ENCODE data around the gene F2R. TPM values are rescaled to one million over a fixed set of nuclear protein-coding genes. Genes with fewer than 3 reads are reported as not detected.

Gene F2R
- total RNA-seq, 1 donor: 14.2 TPM

GRCh38 chr5:76684756-76685519 lies 31.0 kb upstream of the F2R start:
- H3K9me3 ChIP-seq (ENCODE audit: low read depth, low read length): no peaks in the 10 kb centered on the region
- no peaks in the 10 kb centered on the region for H3K27me3 ChIP-seq (ENCODE audit: insufficient read depth, low read length)
- H3K4me3 ChIP-seq (ENCODE audit: low read length): no peak overlapping the region
- H3K4me1 ChIP-seq (ENCODE audit: insufficient read depth, low read length): no peaks in the 10 kb centered on the region

GRCh38 chr5:76685704-76686103 lies 30.2 kb upstream of the F2R start:
- Histone ChIP-seq H3K4me3 (ENCODE audit: low read length) (no peak overlapping the region), H3K4me1 (ENCODE audit: insufficient read depth, low read length) (no peaks in the 10 kb centered on the region), H3K9me3 (ENCODE audit: low read depth, low read length) (no peaks in the 10 kb centered on the region), H3K27me3 (ENCODE audit: insufficient read depth, low read length) (no peaks in the 10 kb centered on the region)

DNA sequence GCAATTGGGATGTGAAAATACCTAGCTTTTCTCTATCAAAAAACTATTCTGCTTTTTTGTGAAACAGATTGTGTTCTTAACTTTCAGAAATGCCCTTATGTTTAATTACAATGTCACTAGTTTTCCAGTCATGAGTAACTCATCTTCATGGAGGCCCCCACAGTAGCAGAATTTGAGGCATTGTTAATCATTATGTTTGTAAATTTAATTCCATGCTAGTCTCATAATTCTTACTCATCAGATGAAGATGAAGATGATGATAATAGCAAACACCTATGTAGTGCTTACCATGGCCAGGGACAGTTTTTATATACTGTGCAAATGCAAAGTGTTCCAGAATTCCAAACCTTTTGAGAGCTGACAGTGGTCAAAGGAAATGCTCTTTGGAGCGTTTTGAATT lies 27.7 kb upstream of the F2R start:
- no peaks in the 10 kb centered on the region for H3K27me3 ChIP-seq (ENCODE audit: insufficient read depth, low read length)
- H3K4me3 ChIP-seq (ENCODE audit: low read length): no peak overlapping the region
- no peaks in the 10 kb centered on the region for H3K4me1 ChIP-seq (ENCODE audit: insufficient read depth, low read length)
- no peaks in the 10 kb centered on the region for H3K9me3 ChIP-seq (ENCODE audit: low read depth, low read length)

DNA sequence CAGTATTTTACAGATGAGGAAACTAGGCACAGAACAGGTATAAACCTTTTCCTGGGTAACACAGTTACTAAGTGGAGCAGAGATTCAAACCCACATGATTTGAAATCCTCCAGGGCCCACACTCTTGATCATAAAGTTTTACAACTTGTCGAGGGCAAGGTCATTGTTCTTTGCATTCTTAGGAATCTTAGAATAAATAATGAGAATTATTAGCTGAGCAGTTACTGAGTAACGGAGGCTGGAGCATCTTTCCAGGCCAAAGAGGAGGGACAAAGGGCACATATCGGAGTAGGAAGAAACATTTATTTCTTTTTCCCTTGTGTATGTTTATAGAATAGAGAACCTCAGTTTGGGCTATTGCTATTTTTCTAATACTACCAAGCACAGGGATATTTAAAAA lies 27.1 kb upstream of the F2R start:
- Histone ChIP-seq H3K9me3 (ENCODE audit: low read depth, low read length) (no peaks in the 10 kb centered on the region), H3K4me1 (ENCODE audit: insufficient read depth, low read length) (no peaks in the 10 kb centered on the region), H3K27me3 (ENCODE audit: insufficient read depth, low read length) (no peaks in the 10 kb centered on the region), H3K4me3 (ENCODE audit: low read length) (no peak overlapping the region)

GRCh38 chr5:76689321-76690036 lies 26.4 kb upstream of the F2R start:
- H3K4me1 ChIP-seq (ENCODE audit: insufficient read depth, low read length): no peaks in the 10 kb centered on the region
- H3K4me3 ChIP-seq (ENCODE audit: low read length): no peak overlapping the region
- H3K9me3 ChIP-seq (ENCODE audit: low read depth, low read length): no peaks in the 10 kb centered on the region
- H3K27me3 ChIP-seq (ENCODE audit: insufficient read depth, low read length): no peaks in the 10 kb centered on the region

DNA sequence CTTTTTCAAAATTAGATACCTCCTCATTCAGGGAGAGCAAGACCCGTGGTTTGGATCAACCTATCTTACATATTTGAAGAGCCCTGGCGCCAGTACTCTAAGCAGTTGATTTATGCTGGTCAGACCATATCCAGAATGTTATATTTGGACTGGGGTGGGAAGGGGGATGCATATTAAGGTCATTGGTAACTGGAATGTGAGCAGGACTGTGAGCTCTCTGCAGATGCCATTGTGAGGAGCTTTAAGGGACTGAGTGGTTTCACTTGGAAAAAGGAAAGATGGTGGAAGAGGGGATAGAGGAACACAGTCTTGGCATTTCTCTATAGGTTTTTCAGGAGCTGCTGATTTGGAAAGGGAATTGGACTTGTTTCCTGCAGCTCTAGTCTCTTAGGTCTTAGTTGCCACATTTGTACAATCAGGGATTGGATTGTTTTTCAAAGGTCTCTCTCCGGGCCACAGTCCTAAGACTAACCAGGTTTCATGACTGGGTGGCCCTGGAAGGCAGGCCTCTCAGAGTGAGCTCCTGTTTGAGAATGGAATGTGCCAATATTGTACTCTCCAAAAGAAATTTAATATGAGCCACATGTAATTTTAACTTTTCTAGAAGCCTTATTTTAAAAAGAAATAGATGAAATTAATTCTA lies 25.8 kb upstream of the F2R start:
- H3K4me1 ChIP-seq (ENCODE audit: insufficient read depth, low read length): no peaks in the 10 kb centered on the region
- no peaks in the 10 kb centered on the region for H3K9me3 ChIP-seq (ENCODE audit: low read depth, low read length)
- H3K4me3 ChIP-seq (ENCODE audit: low read length): no peak overlapping the region
- H3K27me3 ChIP-seq (ENCODE audit: insufficient read depth, low read length): no peaks in the 10 kb centered on the region

- Histone ChIP-seq H3K4me1 (ENCODE audit: insufficient read depth, low read length) (no peaks in the 10 kb centered on the region), H3K27me3 (ENCODE audit: insufficient read depth, low read length) (no peaks in the 10 kb centered on the region), H3K4me3 (ENCODE audit: low read length) (no peak overlapping the region), H3K9me3 (ENCODE audit: low read depth, low read length) (no peaks in the 10 kb centered on the region)
Measured at GRCh38 chr5:76690704-76691466, 25.0 kb upstream of the F2R start.

DNA sequence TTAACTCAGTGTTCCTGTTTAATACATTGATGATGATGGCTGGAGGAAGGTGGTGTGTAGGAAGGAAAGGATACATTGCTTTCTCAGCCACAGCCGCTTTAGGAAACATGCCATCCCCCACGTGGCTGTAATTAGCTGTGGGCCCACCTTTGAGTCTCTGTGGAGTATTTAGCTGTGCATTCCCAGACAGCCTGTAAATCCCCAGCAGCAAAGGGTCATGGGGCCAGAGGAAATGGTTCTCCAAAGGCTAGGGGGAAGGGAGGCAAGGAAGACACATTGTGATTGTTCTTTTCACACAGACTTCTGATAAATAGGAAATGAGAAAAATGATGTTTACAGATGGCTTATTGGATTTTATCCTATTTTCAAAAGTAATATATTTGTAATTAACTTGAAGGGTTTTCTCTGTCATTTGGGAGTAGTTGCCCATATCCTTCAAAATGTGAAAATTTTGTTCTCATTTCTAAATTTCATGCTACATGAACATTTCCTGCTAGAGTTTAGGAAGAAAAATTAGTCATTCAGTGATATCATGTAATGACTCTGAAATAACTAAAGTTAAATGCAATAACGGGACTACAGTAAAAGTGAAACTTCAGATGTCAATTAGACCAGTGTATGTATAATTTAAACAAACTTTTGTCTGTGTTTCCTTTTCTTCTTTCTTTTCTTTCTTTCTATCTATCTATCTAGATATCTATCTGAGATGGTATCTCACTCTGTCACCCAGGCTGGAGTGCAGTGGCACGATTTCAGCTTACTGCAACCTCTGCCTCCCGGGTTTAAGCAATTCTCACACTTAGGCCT lies 24.3 kb upstream of the F2R start:
- no peaks in the 10 kb centered on the region for H3K27me3 ChIP-seq (ENCODE audit: insufficient read depth, low read length)
- H3K4me3 ChIP-seq (ENCODE audit: low read length): no peak overlapping the region
- H3K4me1 ChIP-seq (ENCODE audit: insufficient read depth, low read length): no peaks in the 10 kb centered on the region
- no peaks in the 10 kb centered on the region for H3K9me3 ChIP-seq (ENCODE audit: low read depth, low read length)

DNA sequence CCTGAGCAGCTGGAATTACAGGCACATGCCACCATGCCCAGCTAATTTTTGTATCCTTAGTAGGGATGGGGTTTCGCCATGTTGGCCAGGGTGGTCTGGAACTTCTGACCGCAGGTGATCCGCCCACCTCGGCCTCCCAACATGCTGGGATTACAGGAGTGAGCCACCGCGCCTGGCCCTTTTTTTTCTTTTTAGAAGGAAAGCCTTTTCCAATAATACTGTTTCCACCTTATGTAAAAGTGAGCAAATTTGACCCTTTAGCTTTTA lies 23.7 kb upstream of the F2R start:
- H3K4me3 ChIP-seq (ENCODE audit: low read length): no peak overlapping the region
- no peaks in the 10 kb centered on the region for H3K4me1 ChIP-seq (ENCODE audit: insufficient read depth, low read length)
- no peaks in the 10 kb centered on the region for H3K9me3 ChIP-seq (ENCODE audit: low read depth, low read length)
- H3K27me3 ChIP-seq (ENCODE audit: insufficient read depth, low read length): no peaks in the 10 kb centered on the region

GRCh38 chr5:76692651-76693050 lies 23.3 kb upstream of the F2R start:
- Histone ChIP-seq H3K4me3 (ENCODE audit: low read length) (no peak overlapping the region), H3K4me1 (ENCODE audit: insufficient read depth, low read length) (no peaks in the 10 kb centered on the region), H3K9me3 (ENCODE audit: low read depth, low read length) (no peaks in the 10 kb centered on the region), H3K27me3 (ENCODE audit: insufficient read depth, low read length) (no peaks in the 10 kb centered on the region)

GRCh38 chr5:76693141-76693540 lies 22.8 kb upstream of the F2R start:
- Histone ChIP-seq H3K27me3 (ENCODE audit: insufficient read depth, low read length) (no peaks in the 10 kb centered on the region), H3K9me3 (ENCODE audit: low read depth, low read length) (no peaks in the 10 kb centered on the region), H3K4me3 (ENCODE audit: low read length) (no peak overlapping the region), H3K4me1 (ENCODE audit: insufficient read depth, low read length) (no peaks in the 10 kb centered on the region)

- H3K4me1 ChIP-seq (ENCODE audit: insufficient read depth, low read length): no peaks in the 10 kb centered on the region
- H3K27me3 ChIP-seq (ENCODE audit: insufficient read depth, low read length): no peaks in the 10 kb centered on the region
- no peak overlapping the region for H3K4me3 ChIP-seq (ENCODE audit: low read length)
- no peaks in the 10 kb centered on the region for H3K9me3 ChIP-seq (ENCODE audit: low read depth, low read length)
Measured at GRCh38 chr5:76694317-76694716, 21.6 kb upstream of the F2R start.

DNA sequence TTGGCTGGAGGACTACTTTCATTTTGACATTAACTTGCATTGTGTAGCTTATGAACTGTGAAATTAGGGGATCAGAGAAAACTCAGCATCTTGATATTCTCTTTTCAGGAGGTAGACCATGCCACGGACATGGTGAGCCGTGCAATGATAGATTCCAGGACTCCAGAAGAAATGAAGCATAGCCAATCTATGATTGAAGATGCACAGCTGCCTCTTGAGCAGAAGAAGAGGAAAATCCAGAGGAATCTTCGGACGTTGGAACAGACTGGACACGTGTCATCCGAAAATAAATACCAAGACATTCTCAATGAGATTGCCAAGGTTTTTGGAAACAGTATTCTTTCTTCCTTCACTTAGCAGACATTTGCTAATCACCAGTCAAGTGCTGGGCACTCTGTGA lies 20.6 kb upstream of the F2R start:
- H3K4me3 ChIP-seq (ENCODE audit: low read length): no peak overlapping the region
- no peaks in the 10 kb centered on the region for H3K27me3 ChIP-seq (ENCODE audit: insufficient read depth, low read length)
- H3K9me3 ChIP-seq (ENCODE audit: low read depth, low read length): no peaks in the 10 kb centered on the region
- H3K4me1 ChIP-seq (ENCODE audit: insufficient read depth, low read length): no peaks in the 10 kb centered on the region

- H3K4me3 ChIP-seq (ENCODE audit: low read length): no peak overlapping the region
Measured at GRCh38 chr5:76696251-76696650, 19.7 kb upstream of the F2R start.

More at GRCh38 chr5:76696251-76696650, 19.7 kb upstream of the F2R start:
- Histone ChIP-seq H3K9me3 (ENCODE audit: low read depth, low read length) (no peaks in the 10 kb centered on the region), H3K4me1 (ENCODE audit: insufficient read depth, low read length) (no peaks in the 10 kb centered on the region), H3K27me3 (ENCODE audit: insufficient read depth, low read length) (no peaks in the 10 kb centered on the region)

All from mononuclear cell (primary cell).